A549 (cell line): ENCODE measurements around the gene SEMA5A. TPM values are rescaled to one million over a fixed set of nuclear protein-coding genes. Genes with fewer than 3 reads are reported as not detected.

ENCODE experiments used
- ATAC-seq, 2 experiments: fragments of 200-7000 bp in 1 of 2; fragments of >200 bp in 1 of 2; cut with Nextera tagmentation in 1 of 2; cut with Tn5 transposase in 1 of 2; 3 replicates each; pipeline versions ENCODE4 v1.8.0 to v1.9.1; 2018 to 2020; ENCODE audit warnings: mild to moderate bottlenecking in 1 of 2, moderate library complexity in 1 of 2
- CTCF ChIA-PET: fragments of 300-600 bp; sonication (Branson Sonifier 250); formaldehyde crosslinking; extraction: SDS; loops from one replicate; lab custom pipeline; 2021; ENCODE audit warnings: antibody characterized with exemption, inconsistent platforms; lab: Yijun Ruan, JAX
- POLR2A ChIA-PET: fragments of 350-600 bp; formaldehyde crosslinking; extraction: SDS; loops from one replicate; lab custom pipeline; 2021; ENCODE audit warnings: antibody characterized with exemption, inconsistent platforms; lab: Yijun Ruan, JAX
- DNase-seq, 2 experiments: peaks; one replicate each; pipeline versions ENCODE4 v3.0.0 to v3.0.0-alpha.2; 2011 to 2016; ENCODE audit warnings: low read depth in 1 of 2, low spot score in 1 of 2
- FAIRE-seq: peaks from 2 replicates; lab custom pipeline; 2011; peaks lifted over from hg19 to GRCh38; lab: Jason Lieb, UNC
- H3K27ac ChIP-seq, 2 experiments: fragments of >200 bp; sonication (Bioruptor Twin); formaldehyde crosslinking; 3 replicates each; pipeline ENCODE4 v1.5.1; 2016 to 2017
- H3K4me1 ChIP-seq: fragments of >200 bp; sonication (Bioruptor Twin); formaldehyde crosslinking; 3 replicates; pipeline ENCODE4 v1.6.1; 2016
- H3K4me2 ChIP-seq: fragments of >200 bp; sonication (Bioruptor Twin); formaldehyde crosslinking; 3 replicates; pipeline ENCODE4 v1.6.1; 2016
- H3K4me3 ChIP-seq: fragments of >200 bp; sonication (Bioruptor Twin); formaldehyde crosslinking; 3 replicates; pipeline ENCODE4 v1.5.1; 2016
- H3K9me3 ChIP-seq: fragments of >200 bp; sonication (Bioruptor Twin); formaldehyde crosslinking; 3 replicates; pipeline ENCODE4 v1.6.1; 2016
- CHD2 ChIP-seq: fragments of 150-350 bp; IDR thresholded peaks from 2 replicates; pipeline ENCODE4 v1.6.1; 2014; ENCODE audit warnings: low read length; ENCODE audit not compliant: partially characterized antibody
- CTCF ChIP-seq: fragments of >200 bp; sonication (Bioruptor Twin); formaldehyde crosslinking; IDR thresholded peaks from 3 replicates; pipeline ENCODE4 v1.5.1; 2016
- GATA3 ChIP-seq: IDR thresholded peaks from 2 replicates; pipeline ENCODE4 v1.6.1; 2012; ENCODE audit warnings: borderline replicate concordance
- HDAC2 ChIP-seq: fragments of 200-600 bp; sonication (generic); IDR thresholded peaks from 2 replicates; pipeline ENCODE4 v1.6.1; 2016
- MAFK ChIP-seq: fragments of 450-650 bp; IDR thresholded peaks from 2 replicates; pipeline ENCODE4 v1.6.1; 2014; ENCODE audit not compliant: partially characterized antibody
- SMC3 ChIP-seq: fragments of >200 bp; sonication (Bioruptor Twin); formaldehyde crosslinking; IDR thresholded peaks from 3 replicates; pipeline ENCODE4 v1.6.1; 2018; ENCODE audit warnings: inconsistent platforms
- TFCP2L1 ChIP-seq: fragments of 250-450 bp; sonication (Bioruptor Pico); IDR thresholded peaks from 2 replicates; pipeline ENCODE4 v1.5.0; 2021; ENCODE audit warnings: mild to moderate bottlenecking
- USF2 ChIP-seq: fragments of 450-650 bp; IDR thresholded peaks from 2 replicates; pipeline ENCODE4 v1.6.1; 2014; ENCODE audit warnings: antibody characterized with exemption
- WGBS: methylation state at CpG from one replicate; pipeline ENCODE4 v1.1.6; 2017; ENCODE audit errors: missing lambda C conversion rate; 5-methylcytosine and 5-hydroxymethylcytosine counted together
- polyA plus RNA-seq, 4 experiments: library from polyadenylated mRNA; depleted of rRNA in 3 of 4; stranded (reverse); fragments of >200 nt; fragmentation: RNase III in 1 of 4; extraction: RNeasy Plus Mini Kit Qiagen cat#74134 plus additional on column Dnase treatment in 1 of 4; gene quantifications; 2 replicates in 3 of 4; 3 replicates in 1 of 4; pipeline ENCODE4 v1.2.3, GENCODE V29; 2011 to 2017
- small RNA-seq, 6 experiments: library from RNA; depleted of rRNA; stranded (forward); fragments of <200 nt; gene quantifications; one replicate each; pipeline ENCODE3, GENCODE V24; 2012
- TF ChIP-seq, protein P1 (sequence below): fragments of 150-350 bp; IDR thresholded peaks from 2 replicates; pipeline ENCODE4 v1.6.1; 2014; ENCODE audit warnings: low read depth, mild to moderate bottlenecking, low read length

Gene SEMA5A
- polyA plus RNA-seq, 2 of the 4 experiments (the other 2 are of a cell fraction) = not detected

- DNase-seq (no peak), FAIRE-seq (no peak), ATAC-seq (no peak)
- ChIA-PET CTCF (interaction anchor here (0.7 kb wide), 1 partner anchor 168 kb away, joined by 3 read pairs; no protein-coding TSS in a partner anchor), POLR2A (no interaction called here)
- Histone ChIP-seq H3K9me3 (no peaks in the 10 kb centered on the region), H3K4me1 (no peaks in the 10 kb centered on the region), H3K4me3 (no peak overlapping the region), H3K27ac (no peak overlapping the region)
- under 1% methylated on average over 7 of the region's 7 CpGs for WGBS
- no peak for TF ChIP-seq CHD2
- TF ChIP-seq, all 56 proteins: peak for 0
- no peak overlapping the region for H3K4me2 ChIP-seq
These were observed 535.8 kb downstream of the SEMA5A start for GRCh38 chr5:9009931-9010651.

DNA sequence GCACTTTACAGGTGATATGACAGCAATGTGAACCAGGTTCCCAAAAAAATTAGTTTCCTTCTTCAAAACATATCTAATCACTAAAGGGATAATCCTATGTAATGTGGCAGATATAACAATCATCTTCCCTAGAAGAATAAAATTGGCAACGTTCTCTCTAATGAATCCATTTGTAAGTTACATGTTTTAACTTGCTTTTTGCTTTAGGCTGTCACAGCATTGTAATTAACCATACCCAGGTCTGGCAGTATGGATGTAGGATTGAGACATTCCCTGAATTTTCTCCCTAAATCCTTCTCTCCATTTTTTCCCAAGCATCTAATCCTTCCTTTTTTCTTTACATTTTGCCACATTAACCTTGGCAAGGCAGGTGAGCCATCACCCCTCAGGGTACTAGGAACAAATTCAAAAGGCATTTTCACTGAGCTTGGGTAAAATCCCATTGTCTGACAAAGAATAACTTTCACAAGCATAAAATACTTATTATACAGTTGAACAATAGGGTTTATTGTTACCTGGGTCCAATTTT, 548.3 kb downstream of the SEMA5A start:
- TF ChIP-seq GATA3 = no peak
- no peak for TF ChIP-seq SMC3
- 3% methylated on average over 1 of the region's 1 CpG for WGBS
- H3K4me1 ChIP-seq = no peaks in the 10 kb centered on the region
- FAIRE-seq (no peak), DNase-seq (no peak), ATAC-seq (no peak)
- no peak overlapping the region for H3K27ac ChIP-seq
- POLR2A ChIA-PET = no interaction called here
- CTCF ChIA-PET = no interaction called here
- no peak overlapping the region for H3K4me3 ChIP-seq
- H3K4me2 ChIP-seq = no peak overlapping the region
- no peaks in the 10 kb centered on the region for H3K9me3 ChIP-seq

DNA sequence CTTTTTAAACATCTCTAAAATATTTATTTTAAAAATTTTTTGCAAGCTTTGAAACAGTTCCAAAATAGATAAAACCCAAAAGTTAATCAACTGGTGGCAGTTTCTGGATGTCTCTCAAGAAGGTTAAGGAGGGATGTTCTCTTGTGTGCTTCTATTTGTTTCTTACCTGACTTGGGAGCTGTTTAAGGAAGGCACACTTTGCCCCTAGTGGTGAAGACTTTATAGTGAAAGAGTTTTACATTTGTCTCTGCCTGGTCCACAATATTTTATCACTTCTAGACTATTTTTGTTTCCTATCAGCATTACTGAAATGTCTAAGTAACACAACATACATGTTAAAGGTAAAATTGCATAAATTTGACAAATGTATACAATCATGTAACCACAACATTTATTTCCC, 552.8 kb downstream of the SEMA5A start:
- FAIRE-seq = no peak
- Histone ChIP-seq H3K4me2 (no peak overlapping the region), H3K27ac (no peak overlapping the region), H3K4me1 (no peaks in the 10 kb centered on the region), H3K9me3 (no peaks in the 10 kb centered on the region), H3K4me3 (no peak overlapping the region)
- TF ChIP-seq CTCF = no peak
- no peak for TF ChIP-seq USF2
- TF ChIP-seq CHD2 = no peak
- no peak for TF ChIP-seq TFCP2L1 (CRISPR knock-in tag)
- no peak for TF ChIP-seq MAFK
- TF ChIP-seq HDAC2 = no peak
- TF ChIP-seq, protein P1, sequence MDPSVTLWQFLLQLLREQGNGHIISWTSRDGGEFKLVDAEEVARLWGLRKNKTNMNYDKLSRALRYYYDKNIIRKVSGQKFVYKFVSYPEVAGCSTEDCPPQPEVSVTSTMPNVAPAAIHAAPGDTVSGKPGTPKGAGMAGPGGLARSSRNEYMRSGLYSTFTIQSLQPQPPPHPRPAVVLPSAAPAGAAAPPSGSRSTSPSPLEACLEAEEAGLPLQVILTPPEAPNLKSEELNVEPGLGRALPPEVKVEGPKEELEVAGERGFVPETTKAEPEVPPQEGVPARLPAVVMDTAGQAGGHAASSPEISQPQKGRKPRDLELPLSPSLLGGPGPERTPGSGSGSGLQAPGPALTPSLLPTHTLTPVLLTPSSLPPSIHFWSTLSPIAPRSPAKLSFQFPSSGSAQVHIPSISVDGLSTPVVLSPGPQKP = no peak
- POLR2A ChIA-PET = no interaction called here
- no peak for ATAC-seq
- peak in 1 of 2 experiments; percentile 4 for DNase-seq
- CTCF ChIA-PET = interaction anchor here (0.7 kb wide), 1 partner anchor 25 kb away, joined by 3 read pairs; no protein-coding TSS in a partner anchor

Small RNA genes lying within 50 kb of the gene (small RNA-seq; reads per million reads assigned to genes)
- gene MIR4636 (0 reads per million in 6 experiments), gene SNORD123 (0 to 85.6 (median 0) reads per million in 6 experiments)

Other genes with a start within 250 kb of the SEMA5A start
- gene TAS2R1, start 84.3 kb upstream of the SEMA5A start, polyA plus RNA-seq (2011; rRNA removed) = not detected in 2 replicates
- not detected in 3 replicates for gene TAS2R1, start 84.3 kb upstream of the SEMA5A start, polyA plus RNA-seq (2017; fragmentation: RNase III; extraction: RNeasy Plus Mini Kit Qiagen cat#74134 plus additional on column Dnase treatment)